Astrocyte of the spinal cord (primary cell): Measurements from ENCODE around the gene KLHDC8A.

ENCODE experiments used
- DNase-seq: peaks from one replicate; pipeline ENCODE4 v3.0.0; 2011; ENCODE audit warnings: low read depth, low spot score
- H3K4me3 ChIP-seq: 2 replicates; pipeline ENCODE4 v1.5.1; 2011; ENCODE audit warnings: low read depth, mild to moderate bottlenecking, low read length, moderate library complexity
- CTCF ChIP-seq: IDR thresholded peaks from 2 replicates; pipeline ENCODE4 v1.5.1; 2012; ENCODE audit warnings: low read depth, mild to moderate bottlenecking, low read length, inconsistent platforms
- in situ Hi-C: cut with HindIII; loops from 2 replicates; pipeline ENCODE4 v1.10.0; 2017; ENCODE audit warnings: low sequenced_read_pairs

Gene KLHDC8A

GRCh38 chr1:205329719-205330118 is 27.0 kb downstream of the KLHDC8A start:
- H3K4me3 ChIP-seq, result no peak overlapping the region
- DNase-seq, result no peak
- in situ Hi-C loops, result no loop called here
- TF ChIP-seq CTCF, result no peak

DNA sequence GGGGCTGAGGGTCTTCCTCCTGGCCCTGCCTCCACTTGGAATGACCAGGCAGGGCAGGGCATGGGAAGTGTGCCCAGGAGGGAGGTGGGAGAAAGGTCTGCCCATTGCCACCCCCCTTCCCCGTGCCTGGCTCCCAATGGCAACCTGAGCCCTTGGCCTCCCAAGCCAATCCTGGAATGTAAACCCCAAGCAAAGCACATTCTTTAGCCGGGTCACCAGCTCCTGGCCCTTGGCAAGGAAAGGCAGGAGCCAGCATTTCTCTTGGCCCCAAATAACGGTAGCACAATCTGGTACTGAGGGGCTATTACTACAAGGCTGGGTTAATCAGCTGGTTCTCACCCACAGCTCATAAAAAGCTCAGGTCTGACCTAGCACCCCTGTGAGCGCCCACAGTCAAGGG is 28.2 kb downstream of the KLHDC8A start:
- no peak for TF ChIP-seq CTCF
- in situ Hi-C loops, result no loop called here
- H3K4me3 ChIP-seq, result no peak overlapping the region
- DNase-seq, result no peak

DNA sequence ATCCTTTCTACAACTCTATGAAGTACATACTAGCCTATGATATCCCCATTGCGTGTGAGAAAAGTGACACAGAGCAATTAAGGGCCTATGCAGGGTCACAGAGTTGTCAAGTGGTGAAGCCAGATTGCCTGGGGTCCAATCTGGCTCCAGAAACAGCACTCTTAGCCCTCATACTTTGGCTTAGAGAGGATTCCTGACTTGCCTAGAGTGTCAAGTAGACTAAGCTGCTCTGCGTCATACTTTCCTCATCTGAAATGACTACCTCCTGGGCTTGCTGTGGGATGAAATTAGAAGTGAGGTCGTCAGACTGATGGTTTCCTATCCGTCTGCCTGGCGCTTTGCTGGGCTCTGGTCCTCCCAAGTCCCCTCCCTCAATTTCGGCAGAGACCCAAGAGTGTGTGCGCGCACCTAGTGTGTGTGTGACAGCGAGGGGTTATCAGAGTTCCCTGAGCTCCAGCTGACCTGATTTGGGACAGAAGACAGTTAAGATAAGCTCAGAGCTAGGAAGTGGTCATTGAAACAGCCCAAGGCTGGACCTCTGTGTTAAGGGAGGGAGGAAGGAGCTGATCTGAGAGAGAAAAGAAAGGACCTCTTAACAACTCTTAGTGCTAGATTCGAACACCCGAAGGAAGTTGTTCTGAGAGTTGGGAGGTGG is 29.8 kb downstream of the KLHDC8A start:
- no peak overlapping the region for H3K4me3 ChIP-seq
- DNase-seq, result no peak
- no peak for TF ChIP-seq CTCF
- in situ Hi-C loops, result no loop called here

GRCh38 chr1:205325334-205325884 is 31.3 kb downstream of the KLHDC8A start:
- no peak overlapping the region for H3K4me3 ChIP-seq
- in situ Hi-C loops, result no loop called here
- DNase-seq, result peak; percentile 77
- TF ChIP-seq CTCF, result peak; percentile 81

GRCh38 chr1:205324781-205325180 is 31.9 kb downstream of the KLHDC8A start:
- no peak overlapping the region for H3K4me3 ChIP-seq
- in situ Hi-C loops, result no loop called here
- DNase-seq, result peak; percentile 49
- TF ChIP-seq CTCF, result no peak

- no peak for TF ChIP-seq CTCF
- DNase-seq, result no peak
- no peak overlapping the region for H3K4me3 ChIP-seq
- in situ Hi-C loops, result no loop called here
Observed at GRCh38 chr1:205323794-205324193, 32.9 kb downstream of the KLHDC8A start.

DNA sequence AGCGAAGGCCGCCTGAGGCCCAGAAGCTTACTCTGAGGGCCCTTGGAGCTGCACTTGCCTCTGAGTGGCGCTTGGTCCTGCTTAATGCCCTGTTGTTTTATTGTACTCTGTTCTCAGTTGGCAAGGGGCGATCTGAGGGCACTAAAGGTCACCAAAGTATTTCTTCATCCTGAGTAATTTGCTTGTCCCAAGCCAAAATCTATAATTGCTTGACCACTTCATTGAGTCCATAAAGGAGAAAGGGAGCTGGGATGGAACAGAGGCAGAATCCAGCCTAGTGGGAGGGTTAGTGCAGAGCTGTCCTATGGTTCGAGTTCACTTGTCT is 34.8 kb downstream of the KLHDC8A start:
- H3K4me3 ChIP-seq, result no peak overlapping the region
- TF ChIP-seq CTCF, result no peak
- no peak for DNase-seq
- in situ Hi-C loops, result no loop called here
